EH (cell line): ENCODE measurements around the gene HTR4.
"Not testable (repeated sequence)": the region's sequence is repeated elsewhere in the genome, so short reads cannot be mapped to it uniquely, and the experiment has no call there.

Experiments
- DNase-seq: peaks from one replicate; pipeline ENCODE4 v3.0.0-alpha.2; 2015; ENCODE audit warnings: low read depth

HTR4 gene

DNA sequence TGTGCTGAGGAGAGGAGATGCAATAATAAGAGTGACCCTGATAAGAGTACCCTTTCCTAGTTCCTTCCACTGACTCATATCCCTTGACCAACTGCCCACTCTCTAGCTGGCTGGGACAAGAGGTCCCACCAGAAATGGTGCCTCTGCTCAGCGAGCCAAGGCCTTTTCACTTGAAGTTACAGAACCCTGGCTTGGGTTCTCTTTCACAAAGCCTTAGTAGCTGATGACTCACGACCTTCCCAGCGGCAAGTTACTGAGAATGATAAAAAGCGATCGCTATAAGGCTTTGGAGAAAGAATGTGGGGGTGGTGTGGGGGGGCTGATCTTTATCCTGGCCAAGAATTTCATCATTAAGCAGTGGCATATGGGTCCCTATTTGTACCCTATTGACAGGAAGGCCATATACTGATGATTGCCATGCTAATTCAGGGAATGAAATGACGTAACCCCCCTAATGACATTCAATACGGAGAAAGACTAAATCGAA lies 180.3 kb downstream of the HTR4 start:
- peak; percentile 55 for DNase-seq

DNA sequence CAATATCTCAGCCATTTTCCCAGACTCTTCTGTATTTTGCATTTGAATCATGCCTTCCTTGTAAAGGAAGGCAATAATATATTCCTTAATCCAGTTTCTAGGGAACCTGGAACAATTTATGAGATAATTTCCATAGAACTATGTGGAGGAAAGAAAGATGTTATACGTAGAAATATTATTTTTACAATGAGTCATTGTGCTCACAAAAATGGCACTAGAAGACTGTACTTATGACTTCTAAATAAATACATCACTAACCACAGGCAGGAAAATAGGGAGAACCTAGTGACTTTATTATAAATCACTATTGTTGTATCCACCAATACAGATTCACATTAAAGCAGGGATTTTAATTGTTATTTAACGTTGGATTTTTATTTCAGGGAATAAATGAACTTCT lies 182.9 kb downstream of the HTR4 start:
- peak; percentile 28 for DNase-seq

DNA sequence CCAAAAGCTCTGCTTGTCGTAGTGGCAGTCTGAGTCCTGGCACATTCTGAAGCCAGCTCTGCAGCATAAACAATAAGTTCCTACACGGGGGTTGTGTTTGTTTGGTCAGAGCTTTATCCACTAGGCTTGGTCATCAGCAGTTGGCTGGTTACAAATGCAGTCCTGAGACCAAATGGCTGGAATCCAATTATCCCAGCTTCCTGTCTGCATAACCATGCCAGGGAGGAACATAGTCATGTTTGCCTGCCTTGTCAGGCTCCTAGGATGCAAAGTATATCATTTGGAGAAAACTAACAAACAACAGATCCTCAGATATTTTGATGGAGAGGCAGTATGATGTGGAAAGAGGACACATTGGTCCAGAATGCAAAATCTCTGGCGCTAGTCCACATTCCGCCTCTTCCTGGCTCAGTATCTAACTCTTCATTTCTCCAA lies 184.8 kb downstream of the HTR4 start:
- peak; percentile 74 for DNase-seq

DNA sequence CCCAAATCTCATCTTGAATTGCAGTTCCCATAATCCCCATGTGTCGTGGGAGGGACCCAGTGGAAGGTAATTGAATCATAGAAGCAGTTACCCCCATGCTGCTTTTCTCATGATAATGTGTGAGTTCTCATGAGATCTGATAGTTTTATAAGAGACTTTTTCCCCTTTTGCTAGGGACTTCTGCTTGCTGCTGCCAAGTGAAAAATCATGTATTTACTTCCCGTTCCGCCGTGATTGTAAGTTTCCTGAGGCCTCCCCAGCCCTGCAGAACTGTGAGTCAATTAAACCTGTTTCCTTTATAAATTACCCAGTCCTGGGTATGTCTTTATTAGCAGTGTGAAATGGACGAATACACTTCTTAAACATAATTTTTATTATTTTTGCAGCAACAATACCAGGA lies 185.6 kb downstream of the HTR4 start:
- DNase-seq, result not testable (repeated sequence)

DNA sequence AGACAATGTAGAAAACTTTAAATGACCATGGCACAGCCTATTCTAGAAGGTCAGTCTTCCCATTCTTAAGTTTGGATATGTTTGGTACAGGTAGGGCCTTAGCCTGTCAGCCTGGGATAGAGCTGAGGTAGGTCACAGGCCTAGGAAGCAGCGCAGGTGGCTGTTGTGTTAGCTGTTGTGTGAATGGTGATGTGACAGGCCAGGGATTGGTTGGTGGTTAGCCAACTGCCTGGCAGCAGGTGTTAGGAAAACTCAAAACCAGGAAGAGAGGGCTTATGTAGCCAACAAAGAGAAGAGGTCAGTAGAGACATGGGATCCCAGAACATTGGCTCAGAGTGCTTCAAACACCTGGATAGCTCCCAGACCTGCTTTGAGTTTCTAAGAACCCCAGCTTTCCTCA lies 186.4 kb downstream of the HTR4 start:
- DNase-seq, result no peak

DNA sequence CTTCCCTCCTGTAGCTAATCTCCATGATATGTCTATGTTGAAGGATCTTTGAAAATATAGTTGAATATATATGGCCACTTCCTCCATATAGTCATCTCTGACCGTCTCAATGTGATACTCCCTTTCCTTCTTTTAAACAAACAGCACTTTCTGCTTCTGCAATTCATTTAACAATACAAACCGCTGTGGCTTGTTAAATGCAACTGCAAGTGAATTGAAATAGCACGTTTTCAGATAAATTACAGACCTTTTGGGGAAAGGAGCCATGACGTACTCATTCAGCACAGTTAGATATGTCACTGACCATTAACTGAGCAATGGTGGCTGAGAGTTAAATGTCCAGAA lies 188.1 kb downstream of the HTR4 start:
- no peak for DNase-seq

DNA sequence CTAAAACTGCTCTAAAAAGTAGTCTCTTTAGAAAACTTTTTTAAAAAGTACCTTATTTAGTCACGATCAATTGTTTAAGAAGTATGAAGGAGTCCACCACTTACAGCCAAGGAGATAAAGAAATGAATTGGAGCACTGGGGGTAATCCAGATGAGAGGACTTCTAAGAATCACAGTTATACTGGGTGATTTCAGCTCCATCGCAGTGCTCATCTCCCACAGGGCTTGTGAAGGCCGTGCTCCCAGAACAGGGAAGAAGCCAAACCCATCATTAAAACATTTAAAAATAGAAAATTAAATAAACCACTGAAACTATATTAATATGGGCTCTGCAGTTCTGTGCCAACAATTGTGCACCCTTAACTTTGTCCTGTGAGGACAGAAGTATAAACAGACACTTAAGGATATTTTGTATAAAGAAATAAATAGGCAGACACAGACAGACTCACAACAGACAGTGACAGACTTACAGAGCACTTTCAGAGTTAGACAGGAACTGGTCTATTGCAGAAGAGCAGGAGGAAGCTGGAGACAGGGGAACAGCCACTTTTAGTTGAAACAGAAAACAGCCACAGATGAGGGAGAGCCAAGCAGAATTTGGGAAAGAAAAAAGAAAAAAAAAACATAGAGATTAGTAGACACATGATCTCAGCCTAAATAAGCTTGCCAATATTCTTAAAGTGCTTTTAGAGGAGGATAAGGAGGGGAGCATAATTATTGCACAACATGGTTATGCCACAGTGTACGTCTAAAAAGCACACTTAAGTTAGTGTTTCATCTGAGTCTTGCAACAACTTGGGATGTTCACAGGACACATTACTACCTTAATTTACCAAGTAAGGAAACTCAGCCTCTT lies 188.7 kb downstream of the HTR4 start:
- DNase-seq, result no peak

DNA sequence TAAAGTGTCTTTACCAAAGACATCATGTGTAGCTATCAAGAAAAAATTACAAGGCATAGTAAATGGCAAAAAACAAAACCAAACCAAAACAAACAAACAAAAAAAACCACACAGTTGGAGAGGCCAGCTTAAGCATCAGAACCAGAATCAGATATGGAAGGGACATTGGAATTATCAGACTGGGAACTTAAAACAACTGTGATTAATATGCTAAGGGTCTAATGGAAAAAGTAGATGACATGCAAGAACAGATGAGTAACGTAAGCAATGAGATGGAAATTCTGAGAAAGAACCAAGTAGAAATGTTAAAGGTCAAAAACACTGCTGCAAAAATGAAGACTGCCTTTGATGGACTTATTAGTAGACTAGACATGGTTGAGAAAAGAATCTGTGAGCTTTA lies 194.7 kb downstream of the HTR4 start:
- DNase-seq, result no peak

DNA sequence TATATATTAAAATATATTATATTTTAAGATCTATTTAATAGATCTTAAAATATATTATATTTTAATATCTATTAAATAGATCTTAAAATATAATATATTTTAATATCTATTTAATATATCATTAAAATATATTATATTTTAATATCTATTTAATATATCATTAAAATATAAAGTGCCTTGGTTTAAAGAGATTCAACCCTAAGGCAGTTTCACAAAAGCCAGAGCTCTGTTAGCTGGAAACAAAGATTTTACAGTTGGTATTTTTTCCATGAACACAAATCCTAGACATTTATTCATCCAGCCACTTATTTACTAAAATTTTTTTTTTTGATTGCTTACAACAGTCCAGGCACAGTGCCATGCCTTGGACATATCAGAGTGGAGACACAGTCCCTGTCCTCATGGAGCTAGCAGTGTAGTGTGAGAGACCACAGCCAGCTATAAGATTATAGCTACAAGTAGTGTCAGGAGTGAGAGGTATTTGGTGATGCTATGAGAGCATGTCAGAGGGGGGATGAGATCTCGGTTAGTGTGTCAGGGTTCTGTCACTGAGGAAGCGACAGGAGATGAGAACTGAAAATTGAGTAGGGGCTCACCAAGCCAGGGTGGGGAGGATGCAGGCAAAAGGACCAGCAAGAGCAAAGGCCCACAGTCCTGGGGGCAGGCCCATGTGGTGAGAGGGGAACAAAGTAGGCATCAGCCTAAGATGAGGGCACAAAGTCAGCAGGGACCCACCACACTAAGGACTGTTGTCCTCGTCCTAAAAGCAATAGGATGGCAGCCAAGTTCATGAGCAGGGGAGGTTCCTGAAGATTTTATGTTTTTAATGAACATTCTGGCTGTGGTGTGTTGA lies 196.1 kb downstream of the HTR4 start:
- no peak for DNase-seq

DNA sequence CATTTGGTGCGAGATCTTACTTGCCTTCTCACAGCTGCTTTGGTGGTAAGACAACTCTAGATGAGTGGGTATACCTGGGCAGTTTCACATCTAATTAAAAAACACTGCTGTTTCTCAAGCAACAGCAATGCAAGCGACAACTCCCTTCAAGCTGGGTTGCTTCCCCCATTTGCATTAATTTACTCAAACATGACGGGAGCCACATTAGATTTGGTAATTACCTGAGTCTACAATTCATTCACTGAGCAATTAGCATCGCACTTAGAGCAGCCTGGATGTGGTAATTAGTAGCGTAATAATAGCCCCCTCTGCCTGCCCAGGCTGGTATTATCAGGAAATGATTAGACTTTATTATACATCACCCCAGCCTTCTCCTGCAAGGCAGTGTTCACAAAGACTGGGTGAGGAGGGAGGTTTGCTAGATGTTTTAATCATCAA lies 197.1 kb downstream of the HTR4 start:
- no peak for DNase-seq

DNA sequence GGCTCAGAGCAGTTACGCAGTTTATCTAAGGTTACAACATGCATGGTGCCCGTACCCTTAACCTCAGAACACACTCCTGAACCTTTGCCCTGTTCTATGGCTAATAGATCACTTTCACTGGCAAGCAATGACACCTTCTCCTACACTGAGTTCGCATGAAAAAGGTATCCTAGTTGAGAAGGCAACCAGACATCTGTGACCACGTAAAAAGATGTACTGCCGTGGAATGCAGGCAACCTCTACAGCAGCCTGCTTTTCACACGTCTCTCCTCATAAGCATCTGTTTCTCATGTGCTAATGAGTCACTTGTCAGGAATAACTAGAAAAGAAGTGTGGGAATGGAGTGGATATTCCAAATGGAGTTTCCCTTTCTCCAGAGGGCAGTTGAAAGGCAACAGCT lies 199.1 kb downstream of the HTR4 start:
- peak; percentile 35 for DNase-seq

DNA sequence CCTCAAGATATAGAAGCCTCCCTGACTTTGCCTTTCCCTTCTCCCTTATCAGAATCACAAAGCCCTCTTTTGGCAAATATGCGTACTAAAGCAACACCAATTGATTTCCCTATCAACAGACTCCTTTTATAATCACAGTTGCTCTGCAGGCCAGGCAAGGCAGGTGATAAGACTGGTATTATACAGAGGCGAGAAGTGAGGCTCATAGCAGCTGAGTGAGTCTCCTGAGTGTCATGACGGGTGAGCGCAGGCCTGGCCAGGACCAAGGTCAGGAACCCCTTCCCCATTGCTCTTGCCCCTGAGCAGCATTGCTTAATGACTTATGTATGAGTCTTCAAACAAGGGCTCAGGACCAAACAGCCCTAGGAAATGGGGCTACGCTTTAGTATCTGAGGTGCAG lies 199.8 kb downstream of the HTR4 start:
- no peak for DNase-seq

DNA sequence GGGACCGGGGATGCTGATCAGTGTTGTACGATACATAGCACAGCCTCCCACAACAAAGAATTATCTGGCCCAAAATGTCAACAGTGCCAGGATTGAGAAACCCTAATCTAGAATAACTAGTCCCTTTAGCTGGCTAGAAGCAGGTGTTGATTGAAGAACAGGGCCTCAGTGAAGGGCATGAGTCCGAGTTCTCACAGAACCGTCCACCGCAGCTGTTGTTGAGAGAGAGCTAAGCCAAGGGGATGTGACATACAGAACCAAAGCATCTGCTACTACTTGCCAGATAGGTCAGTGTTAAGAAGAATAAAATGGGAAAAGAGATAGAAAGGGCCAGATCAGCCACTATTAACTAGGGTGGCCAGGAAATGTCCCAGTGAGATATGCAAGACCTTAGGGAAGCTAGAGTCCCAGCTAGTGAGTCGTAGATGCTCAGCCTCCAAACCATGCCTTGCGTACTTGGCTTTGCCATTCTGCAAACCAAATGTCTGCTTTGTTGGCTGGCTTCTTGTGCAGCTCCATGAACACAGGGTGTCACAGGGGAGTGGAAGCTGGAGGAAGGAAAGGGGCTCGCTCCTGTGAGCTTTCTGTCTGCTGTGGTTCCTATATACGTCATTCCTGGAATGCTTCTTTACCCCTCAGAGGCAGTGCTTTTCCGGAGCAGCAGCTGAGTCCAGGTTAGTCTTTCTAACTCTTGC lies 201.7 kb downstream of the HTR4 start:
- DNase-seq, result no peak

DNA sequence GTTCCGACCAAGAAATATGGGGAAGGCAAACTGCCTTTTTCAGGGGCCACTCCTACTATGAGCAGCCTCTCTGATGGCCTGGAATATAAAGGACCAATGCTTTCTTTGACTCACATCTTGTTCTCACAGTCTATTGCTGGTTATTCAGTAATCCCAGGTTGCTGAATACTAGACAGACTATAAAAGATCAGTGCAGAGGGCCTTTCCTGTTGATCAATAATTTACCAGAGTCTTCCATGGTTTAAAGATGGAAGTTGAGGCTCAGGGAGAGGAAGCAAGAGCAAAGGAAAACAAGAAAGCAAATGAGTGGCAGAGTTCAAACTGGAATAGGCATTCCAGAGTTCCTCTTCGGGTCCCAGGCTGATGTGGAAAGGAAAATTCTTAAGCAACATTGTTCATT lies 207.7 kb downstream of the HTR4 start:
- DNase-seq, result no peak

DNA sequence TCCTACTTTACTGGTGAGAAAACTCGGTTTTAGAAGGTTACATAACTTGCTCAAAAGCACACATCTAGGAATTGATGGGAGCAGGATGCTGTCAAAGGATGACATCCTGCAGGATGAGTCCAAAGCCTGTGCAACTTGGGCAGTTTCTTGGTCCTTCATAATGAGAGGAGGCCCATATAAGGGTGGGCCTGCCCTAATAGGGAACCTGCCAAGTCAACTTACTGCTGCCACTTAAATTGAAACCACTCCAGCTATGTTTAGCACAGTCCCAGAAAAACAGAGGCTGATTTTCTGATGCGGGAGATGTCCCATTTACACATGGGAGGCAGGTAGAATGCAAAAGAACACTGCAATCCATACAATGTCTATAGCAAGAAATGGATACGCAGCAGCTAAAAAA lies 208.7 kb downstream of the HTR4 start:
- no peak for DNase-seq

DNA sequence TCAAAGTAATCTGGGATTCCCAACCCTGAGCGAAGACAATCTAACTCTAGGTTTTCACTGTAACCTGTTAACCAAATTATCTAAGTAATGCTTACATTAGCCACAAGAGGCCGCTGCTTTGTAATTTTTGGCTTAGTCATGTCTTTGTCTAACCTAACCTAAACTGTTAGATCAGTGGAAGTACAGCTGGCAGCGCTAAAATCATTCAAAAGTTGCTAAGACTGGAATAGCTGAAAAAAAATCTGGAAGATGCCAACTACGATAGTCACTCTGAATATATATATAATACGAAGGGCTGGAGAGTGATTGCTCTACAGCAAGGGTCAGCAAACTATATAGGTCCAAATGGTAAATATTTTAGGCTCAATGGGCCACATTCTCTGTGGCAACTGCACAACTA lies 210.3 kb downstream of the HTR4 start:
- DNase-seq, result peak; percentile 68

DNA sequence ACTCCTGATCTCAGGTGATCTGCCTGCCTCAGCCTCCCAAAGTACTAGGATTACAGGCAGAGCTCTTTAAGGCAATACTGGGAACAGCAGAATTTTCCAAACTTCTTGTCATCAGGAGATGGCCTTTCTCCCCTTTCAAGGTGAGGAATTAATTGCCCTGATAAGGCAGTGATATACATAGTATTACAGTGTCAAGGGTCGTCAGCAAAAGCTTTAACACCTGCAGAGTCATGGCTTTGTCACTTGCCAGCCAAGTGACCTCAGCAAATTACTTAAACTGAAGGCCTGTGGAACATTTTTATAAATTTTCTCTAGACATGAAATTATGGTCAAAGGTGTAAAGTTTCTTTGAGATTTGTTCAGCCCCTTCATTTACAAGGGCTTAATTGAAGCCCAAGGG lies 211.1 kb downstream of the HTR4 start:
- DNase-seq, result no peak

DNA sequence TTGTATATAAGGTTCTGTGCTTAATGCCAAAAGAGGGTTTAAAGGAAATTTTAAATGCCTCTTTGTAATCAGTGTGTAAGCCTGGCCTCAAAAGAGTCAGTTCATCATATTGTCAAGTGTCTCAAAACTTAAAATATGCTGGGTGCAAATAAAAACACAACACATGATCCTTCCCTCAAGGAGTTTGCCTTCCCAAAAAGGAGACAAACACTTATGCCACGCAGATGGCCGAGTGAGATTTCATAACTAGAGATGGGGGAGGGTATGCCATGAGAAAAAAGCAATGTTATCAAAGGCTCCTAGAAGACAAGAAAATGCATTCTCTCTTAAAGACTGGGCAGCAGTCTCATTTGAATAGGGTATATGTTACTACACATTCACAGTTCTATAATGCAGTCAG lies 215.4 kb downstream of the HTR4 start:
- DNase-seq, result no peak

DNA sequence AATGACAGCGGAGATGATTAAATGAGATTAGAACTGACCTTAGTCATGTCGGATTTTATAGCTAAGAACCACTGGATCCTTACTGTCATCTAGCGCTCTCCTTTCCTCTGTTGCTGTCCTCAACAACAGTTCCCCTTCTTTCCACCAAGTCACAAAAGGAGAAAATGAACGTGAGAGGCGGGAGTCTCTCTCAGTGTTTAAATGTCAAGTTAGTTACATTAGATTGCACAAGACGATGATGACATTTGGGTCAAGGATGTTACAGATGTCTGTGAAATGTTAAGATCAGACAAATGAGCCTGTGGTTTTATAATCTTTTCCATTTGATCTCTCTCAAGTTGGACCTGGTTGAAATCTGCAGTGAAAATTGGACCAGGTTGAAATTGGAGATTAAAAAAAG lies 217.1 kb downstream of the HTR4 start:
- no peak for DNase-seq

DNA sequence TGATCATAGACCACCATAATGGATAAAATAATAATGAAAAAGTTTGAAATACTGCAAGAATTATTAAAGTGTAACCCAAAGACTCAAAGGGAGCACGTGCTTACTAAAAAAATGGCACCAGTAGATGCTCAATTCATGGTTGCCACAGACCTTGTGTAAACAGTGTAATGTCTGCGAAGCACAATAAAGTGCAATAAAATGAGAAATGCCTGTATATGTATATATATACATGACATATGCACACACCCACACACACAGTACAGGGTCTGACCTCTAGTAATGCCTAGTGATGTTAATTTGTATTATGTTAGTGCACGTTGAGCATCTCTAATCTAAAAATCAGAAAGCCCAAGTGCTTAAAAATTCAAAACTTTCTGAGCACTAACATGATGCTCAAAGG lies 218.3 kb downstream of the HTR4 start:
- no peak for DNase-seq

DNA sequence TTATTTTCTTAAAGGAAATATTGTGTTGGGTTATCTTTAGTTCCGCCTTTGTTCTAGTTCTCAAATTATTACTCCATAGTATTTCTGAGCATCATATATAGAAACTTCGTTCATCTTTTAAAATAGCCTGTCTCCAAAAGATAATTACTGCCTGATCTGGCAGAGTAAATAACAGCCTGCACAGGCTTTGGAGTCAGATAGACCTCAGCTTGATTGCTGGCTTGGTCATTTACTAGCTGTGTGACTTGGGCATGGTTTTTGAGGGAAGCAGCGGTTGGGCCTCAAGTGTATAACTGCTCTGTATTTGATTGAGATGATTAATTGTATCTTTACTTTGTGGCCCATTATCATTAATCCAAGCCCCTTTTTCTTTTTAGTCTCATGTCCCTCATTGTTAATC lies 220.5 kb downstream of the HTR4 start:
- no peak for DNase-seq
